ENCODE data around the gene CSKMT.
"Not testable (repeated sequence)": the region's sequence is repeated elsewhere in the genome, so short reads cannot be mapped to it uniquely, and the experiment has no call there.

The CSKMT gene

DNA sequence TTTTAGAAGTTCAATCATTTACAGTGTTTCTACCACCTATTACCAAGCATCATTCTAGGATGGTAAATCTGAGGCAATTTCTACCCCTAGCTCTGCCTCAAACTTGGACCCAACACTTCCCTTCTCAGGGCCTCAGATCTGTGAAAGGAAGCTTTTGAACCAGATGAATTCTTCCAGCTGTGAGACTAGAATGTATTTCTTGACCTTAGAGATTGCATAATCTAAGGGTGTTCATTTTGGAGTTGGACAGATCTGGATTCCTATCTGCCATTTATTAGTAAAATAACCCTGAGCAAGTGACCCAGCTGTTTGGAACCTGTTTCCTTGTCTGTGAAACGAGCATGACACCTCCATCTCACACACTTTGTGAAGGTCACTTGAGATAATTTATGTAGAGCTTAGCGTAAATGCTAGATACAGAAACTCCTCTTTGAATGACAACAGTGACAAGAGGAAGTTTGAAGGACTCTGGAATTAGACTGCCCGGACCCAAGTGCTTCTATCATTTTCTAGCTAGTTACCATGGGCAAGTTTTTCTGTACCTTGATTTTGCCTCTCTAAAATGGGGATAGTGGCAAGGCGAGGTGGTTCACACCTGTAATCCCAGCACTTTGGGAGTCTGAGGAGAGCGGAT, 8.2 kb upstream of the CSKMT start:
- no peak for DNase-seq

DNA sequence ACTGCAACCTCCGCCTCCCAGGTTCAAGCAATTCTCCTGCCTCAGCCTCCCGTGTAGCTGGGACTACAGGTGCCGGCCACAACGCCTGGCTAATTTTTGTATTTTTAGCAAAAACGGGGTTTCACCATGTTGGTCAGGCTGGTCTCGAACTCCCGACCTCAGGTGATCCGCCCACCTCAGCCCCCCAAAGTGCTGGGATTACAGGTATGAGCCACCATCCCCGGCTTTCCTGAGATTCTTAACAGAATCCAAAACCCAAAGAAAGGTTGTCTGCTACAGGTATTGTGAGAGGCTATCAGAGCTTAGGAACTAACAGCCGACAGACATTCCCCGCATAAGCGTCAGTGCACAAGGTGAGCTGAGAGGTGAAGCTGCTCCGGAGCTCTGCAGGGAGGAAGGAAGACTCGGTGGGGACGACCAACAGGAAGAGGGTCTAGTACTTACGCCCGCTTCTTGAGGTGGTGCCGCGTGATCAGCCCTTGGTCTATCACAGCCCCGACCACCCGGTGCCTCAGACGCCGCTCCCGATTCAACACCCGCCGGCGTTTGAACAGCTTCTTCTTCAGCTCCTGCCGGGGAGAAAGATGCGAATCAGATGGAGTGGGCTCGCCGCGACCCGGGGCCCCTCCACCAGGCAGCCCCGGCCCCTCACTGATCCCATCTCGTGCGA, 572 bp upstream of the CSKMT start:
- DNase-seq = peak; percentile 33 to 38

GRCh38 chr11:62665599-62666258, 617 bp downstream of the CSKMT start:
- peak; percentile 59 to 65 for DNase-seq

- no peak for DNase-seq
These were observed 1.3 kb downstream of the CSKMT start for GRCh38 chr11:62666259-62666926.

- no peak for DNase-seq
These were observed 2.3 kb downstream of the CSKMT start for GRCh38 chr11:62667460-62667859.

- DNase-seq = no peak
These were observed 4.5 kb downstream of the CSKMT start for GRCh38 chr11:62669420-62670161.

DNA sequence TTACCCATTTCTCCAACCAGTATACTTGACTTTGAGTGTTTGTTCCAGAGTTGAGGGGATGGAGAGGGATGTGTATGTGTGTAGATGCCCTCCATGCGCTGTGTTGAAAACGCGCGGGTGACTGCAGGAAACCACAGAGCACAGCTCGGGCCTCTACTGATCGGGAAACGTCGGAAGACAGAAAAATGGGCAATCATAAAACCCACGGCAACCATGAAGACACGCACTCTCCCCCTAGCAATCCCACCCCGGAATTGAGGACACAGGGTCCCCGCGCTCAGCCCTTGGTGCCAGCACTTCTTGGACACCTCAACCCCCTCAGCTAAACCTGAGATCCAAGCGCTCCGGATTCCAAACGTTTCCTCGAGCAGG, 6.1 kb downstream of the CSKMT start:
- DNase-seq = no peak

GRCh38 chr11:62671608-62672389, 6.7 kb downstream of the CSKMT start, which contains the start of the genes LBHD1 and UQCC3:
LBHD1 (minus strand) TSS chr11:62672267; CDS start chr11:62670031, 2,236 bp downstream.
UQCC3 (plus strand) TSS chr11:62671673; CDS start chr11:62671746, 73 bp downstream.
- DNase-seq = peak; percentile 64 to 69

GRCh38 chr11:62673196-62673525, 8.0 kb downstream of the CSKMT start:
- DNase-seq = no peak

GRCh38 chr11:62675415-62675814, 10.3 kb downstream of the CSKMT start:
- DNase-seq = not testable (repeated sequence)

DNA sequence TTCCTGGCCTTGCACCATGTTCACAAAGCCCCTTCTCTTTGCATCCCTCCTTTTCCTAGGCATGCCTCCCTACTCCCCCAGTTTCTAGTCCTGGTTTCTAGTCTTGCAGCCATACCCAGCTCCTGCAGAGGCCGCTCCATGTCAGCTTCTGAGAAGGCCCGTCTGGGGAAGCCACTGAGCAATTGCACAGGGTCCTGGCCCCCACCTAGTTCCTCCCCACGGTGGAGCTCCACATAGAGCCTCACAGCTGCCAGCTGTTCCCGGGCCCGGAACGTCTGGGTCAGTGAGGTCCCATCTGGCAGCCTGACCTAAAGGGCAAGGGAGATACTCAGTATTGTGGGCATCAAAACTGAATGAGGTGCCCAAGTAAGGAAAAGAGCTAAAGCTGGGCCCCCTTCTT, 11.6 kb downstream of the CSKMT start:
- no peak for DNase-seq

GRCh38 chr11:62677156-62677555, 12.0 kb downstream of the CSKMT start:
- no peak for DNase-seq

- no peak for DNase-seq
These were observed 12.6 kb downstream of the CSKMT start for GRCh38 chr11:62677714-62678113.

DNA sequence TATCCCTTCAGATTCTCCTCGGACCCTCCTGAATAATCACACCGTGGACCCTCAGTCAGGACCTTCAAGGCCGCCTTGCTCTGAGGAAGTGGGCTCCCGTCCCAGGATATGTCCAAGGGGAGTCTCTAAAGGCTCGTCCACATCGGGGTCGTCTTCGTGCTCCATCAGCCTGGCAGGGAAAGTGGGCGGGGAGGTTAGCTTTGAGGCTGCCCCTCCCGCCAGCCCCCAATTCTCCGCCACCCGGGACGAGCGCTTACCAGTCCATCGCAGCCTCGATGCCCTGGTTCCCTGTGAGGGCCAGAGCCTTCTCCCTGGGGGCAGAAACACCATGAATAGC, 13.3 kb downstream of the CSKMT start:
- DNase-seq = no peak

DNA sequence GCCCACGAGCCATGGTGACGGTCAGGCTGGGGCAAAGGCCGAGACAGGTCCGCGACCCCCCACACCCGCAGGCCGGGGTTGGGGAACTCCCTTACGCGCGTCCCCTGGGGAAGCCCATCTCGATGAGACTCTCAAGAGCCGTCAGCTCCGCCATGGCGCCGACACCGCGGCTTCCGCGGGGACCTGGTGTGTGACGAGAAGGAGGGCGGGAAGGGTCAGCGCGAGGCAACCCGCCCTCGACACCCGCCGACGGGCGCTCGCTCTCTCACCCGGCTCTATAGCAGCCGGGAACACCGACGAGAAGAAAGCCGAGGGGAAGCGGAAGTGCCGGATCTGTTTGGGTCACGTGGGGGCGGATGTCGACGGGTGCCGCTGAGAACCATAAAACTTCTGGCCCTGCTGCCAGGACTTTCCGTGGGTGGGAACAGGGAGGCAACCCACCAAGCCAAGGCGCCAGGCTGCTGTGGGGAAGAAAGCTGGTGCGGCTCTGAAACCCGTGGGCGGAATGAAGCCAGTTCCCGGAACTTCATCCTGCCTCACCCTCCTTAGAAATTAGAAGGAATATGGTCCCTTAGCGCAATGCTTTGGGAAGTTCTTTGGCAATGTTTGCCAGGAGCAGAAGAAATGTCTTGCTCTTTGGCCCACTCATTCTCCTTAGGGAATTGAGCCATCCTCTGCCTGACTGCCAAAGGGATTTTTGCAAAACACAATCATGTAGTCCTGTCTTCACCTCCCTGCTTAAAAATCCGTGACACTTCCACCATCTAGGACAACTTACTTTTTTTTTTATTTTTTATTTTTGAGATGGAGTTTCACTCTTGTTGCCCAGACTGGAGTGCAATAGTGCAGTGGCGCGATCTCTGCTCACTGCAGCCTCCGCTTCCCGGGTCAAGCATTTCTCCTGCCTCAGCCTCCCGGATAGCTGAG, 13.9 kb downstream of the CSKMT start, which contains the start of gene UBXN1:
UBXN1 (minus strand) TSS at position 304 of the 927 bp plus-strand sequence; CDS start at position 154, 150 bp downstream.
- DNase-seq = peak; percentile 78 to 82

- no peak for DNase-seq
These were observed 15.7 kb downstream of the CSKMT start for GRCh38 chr11:62680825-62681240.

GRCh38 chr11:62682518-62682917, 17.4 kb downstream of the CSKMT start:
- DNase-seq = no peak

- no peak for DNase-seq
These were observed 22.6 kb downstream of the CSKMT start for GRCh38 chr11:62687508-62688396.

DNA sequence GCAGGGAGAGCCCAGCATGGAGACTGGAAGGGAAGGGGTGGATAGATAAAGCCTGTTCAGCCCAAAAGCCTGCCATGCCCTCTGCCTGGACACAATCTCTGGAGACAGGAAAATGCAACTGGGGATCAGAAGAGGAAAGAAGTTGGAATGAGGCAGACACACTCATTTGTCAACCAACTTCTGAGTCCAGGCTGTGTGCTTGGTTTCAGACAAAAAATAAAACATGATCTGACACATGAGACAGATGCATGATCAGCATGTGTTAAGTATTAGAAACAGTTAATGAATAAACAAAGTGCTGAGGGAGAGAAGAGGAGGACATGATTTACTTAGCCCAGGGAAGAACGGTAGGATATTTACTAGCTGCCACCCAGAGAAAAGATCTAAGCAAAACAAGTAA, 23.4 kb downstream of the CSKMT start:
- no peak for DNase-seq

Data from activated CD4-positive, alpha-beta T cell treated with anti-CD3 and anti-CD28 coated beads, Interleukin-2, amount 50 U/mL, for 4 hours (primary cell).